Gastrocnemius medialis (tissue), 4 donors: ENCODE results near the gene NEK9.

ENCODE experiments used
- POLR2A ChIP-seq, 2 donors: fragments of 450-650 bp; IDR thresholded peaks; one replicate each; pipeline ENCODE4 v1.6.1; 2017; ENCODE audit warnings: antibody characterized with exemption in 2 of 2, mild to moderate bottlenecking in 2 of 2, moderate library complexity in 2 of 2
- TF ChIP-seq, protein P1 (sequence below), 5 experiments: fragments of 450-650 bp in 3 of 5; fragments of 200-600 bp in 2 of 5; sonication (generic) in 2 of 5; IDR thresholded peaks in 4 of 5; conservative IDR thresholded peaks in 1 of 5; 1 replicate in 4 of 5; 2 replicates in 1 of 5; pipeline ENCODE4 v1.5.1; 2016 to 2019; ENCODE audit warnings: antibody characterized with exemption in 5 of 5, mild to moderate bottlenecking in 3 of 5, moderate library complexity in 3 of 5

DNA sequence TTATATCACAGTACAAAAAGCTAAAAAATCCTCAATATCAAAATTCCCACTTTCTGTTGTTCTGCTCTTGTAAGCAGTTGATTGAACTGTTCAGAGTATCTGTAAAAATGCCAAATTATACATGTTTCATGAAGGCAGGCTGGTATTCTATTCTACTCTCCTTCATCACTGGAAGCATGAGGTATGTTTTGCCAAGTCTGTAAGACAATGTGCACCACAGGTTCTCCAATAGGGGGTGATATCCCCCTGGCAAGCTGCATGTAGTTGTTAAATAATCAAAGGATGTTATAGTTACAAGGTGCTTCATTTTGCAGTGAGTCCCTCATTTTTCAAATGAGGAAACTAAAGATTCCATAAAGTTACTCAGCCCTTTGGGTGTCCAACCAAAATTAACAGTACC is 15.1 kb upstream of the NEK9 start:
- TF ChIP-seq, protein P1, sequence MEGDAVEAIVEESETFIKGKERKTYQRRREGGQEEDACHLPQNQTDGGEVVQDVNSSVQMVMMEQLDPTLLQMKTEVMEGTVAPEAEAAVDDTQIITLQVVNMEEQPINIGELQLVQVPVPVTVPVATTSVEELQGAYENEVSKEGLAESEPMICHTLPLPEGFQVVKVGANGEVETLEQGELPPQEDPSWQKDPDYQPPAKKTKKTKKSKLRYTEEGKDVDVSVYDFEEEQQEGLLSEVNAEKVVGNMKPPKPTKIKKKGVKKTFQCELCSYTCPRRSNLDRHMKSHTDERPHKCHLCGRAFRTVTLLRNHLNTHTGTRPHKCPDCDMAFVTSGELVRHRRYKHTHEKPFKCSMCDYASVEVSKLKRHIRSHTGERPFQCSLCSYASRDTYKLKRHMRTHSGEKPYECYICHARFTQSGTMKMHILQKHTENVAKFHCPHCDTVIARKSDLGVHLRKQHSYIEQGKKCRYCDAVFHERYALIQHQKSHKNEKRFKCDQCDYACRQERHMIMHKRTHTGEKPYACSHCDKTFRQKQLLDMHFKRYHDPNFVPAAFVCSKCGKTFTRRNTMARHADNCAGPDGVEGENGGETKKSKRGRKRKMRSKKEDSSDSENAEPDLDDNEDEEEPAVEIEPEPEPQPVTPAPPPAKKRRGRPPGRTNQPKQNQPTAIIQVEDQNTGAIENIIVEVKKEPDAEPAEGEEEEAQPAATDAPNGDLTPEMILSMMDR (IDR thresholded peaks at IDR 0.05 in 4 of 5, conservative IDR thresholded peaks at IDR 0.05 in 1 of 5): peak in 2 of 5 experiments; percentile 23 to 38
- TF ChIP-seq POLR2A (IDR thresholded peaks at IDR 0.05): no peak
